Measurements from ENCODE around the gene C1orf74.

Gene C1orf74

GRCh38 chr1:209746451-209747165, 37.8 kb downstream of the C1orf74 start:
- TF ChIP-seq MYC (IDR thresholded peaks at IDR 0.05; ENCODE audit: low read depth, low read length) (no peak), POLR2A (IDR thresholded peaks at IDR 0.05; ENCODE audit: extremely low read depth, insufficient read length) (no peak), CTCF (IDR thresholded peaks at IDR 0.05; ENCODE audit: low read depth, low read length) (no peak), MAX (IDR thresholded peaks at IDR 0.05; ENCODE audit: low read depth, low read length) (no peak)
- DNase-seq (ENCODE audit: low read depth) = no peak
- no peak overlapping the region for H3K4me3 ChIP-seq (ENCODE audit: low read depth, low read length)

- no peak for TF ChIP-seq MYC (IDR thresholded peaks at IDR 0.05; ENCODE audit: low read depth, low read length)
- no peak for TF ChIP-seq POLR2A (IDR thresholded peaks at IDR 0.05; ENCODE audit: extremely low read depth, insufficient read length)
- no peak for TF ChIP-seq CTCF (IDR thresholded peaks at IDR 0.05; ENCODE audit: low read depth, low read length)
- TF ChIP-seq MAX (IDR thresholded peaks at IDR 0.05; ENCODE audit: low read depth, low read length) = no peak
- no peak overlapping the region for H3K4me3 ChIP-seq (ENCODE audit: low read depth, low read length)
- DNase-seq (ENCODE audit: low read depth) = no peak
Measured at GRCh38 chr1:209743145-209743482, 41.2 kb downstream of the C1orf74 start.

GRCh38 chr1:209742409-209743144, 41.8 kb downstream of the C1orf74 start:
- DNase-seq (ENCODE audit: low read depth) = no peak
- H3K4me3 ChIP-seq (ENCODE audit: low read depth, low read length) = no peak overlapping the region
- TF ChIP-seq MAX (IDR thresholded peaks at IDR 0.05; ENCODE audit: low read depth, low read length) = no peak
- TF ChIP-seq POLR2A (IDR thresholded peaks at IDR 0.05; ENCODE audit: extremely low read depth, insufficient read length) = no peak
- TF ChIP-seq CTCF (IDR thresholded peaks at IDR 0.05; ENCODE audit: low read depth, low read length) = no peak
- no peak for TF ChIP-seq MYC (IDR thresholded peaks at IDR 0.05; ENCODE audit: low read depth, low read length)

- TF ChIP-seq MYC (IDR thresholded peaks at IDR 0.05; ENCODE audit: low read depth, low read length) = no peak
- no peak for TF ChIP-seq CTCF (IDR thresholded peaks at IDR 0.05; ENCODE audit: low read depth, low read length)
- no peak for TF ChIP-seq POLR2A (IDR thresholded peaks at IDR 0.05; ENCODE audit: extremely low read depth, insufficient read length)
- no peak for TF ChIP-seq MAX (IDR thresholded peaks at IDR 0.05; ENCODE audit: low read depth, low read length)
- no peak for DNase-seq (ENCODE audit: low read depth)
- no peak overlapping the region for H3K4me3 ChIP-seq (ENCODE audit: low read depth, low read length)
Measured at GRCh38 chr1:209741889-209742288, 42.5 kb downstream of the C1orf74 start.

- no peak for DNase-seq (ENCODE audit: low read depth)
- no peak overlapping the region for H3K4me3 ChIP-seq (ENCODE audit: low read depth, low read length)
- no peak for TF ChIP-seq CTCF (IDR thresholded peaks at IDR 0.05; ENCODE audit: low read depth, low read length)
- TF ChIP-seq MAX (IDR thresholded peaks at IDR 0.05; ENCODE audit: low read depth, low read length) = no peak
- TF ChIP-seq MYC (IDR thresholded peaks at IDR 0.05; ENCODE audit: low read depth, low read length) = no peak
Measured at GRCh38 chr1:209741193-209741592, 43.2 kb downstream of the C1orf74 start.
